GM21723 (cell line): ENCODE measurements around the gene MICOS13.
A peak's percentile ranks its signal among the peaks of the same experiment; 100 is the strongest.

ENCODE experiments used
- ATAC-seq: cut with Tn5 transposase; IDR thresholded peaks from one replicate; pipeline ENCODE4 v1.9.1; 2021; ENCODE audit warnings: mild to moderate bottlenecking, moderate library complexity; ENCODE audit not compliant: unreplicated experiment

Gene MICOS13, protein sequence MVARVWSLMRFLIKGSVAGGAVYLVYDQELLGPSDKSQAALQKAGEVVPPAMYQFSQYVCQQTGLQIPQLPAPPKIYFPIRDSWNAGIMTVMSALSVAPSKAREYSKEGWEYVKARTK

DNA sequence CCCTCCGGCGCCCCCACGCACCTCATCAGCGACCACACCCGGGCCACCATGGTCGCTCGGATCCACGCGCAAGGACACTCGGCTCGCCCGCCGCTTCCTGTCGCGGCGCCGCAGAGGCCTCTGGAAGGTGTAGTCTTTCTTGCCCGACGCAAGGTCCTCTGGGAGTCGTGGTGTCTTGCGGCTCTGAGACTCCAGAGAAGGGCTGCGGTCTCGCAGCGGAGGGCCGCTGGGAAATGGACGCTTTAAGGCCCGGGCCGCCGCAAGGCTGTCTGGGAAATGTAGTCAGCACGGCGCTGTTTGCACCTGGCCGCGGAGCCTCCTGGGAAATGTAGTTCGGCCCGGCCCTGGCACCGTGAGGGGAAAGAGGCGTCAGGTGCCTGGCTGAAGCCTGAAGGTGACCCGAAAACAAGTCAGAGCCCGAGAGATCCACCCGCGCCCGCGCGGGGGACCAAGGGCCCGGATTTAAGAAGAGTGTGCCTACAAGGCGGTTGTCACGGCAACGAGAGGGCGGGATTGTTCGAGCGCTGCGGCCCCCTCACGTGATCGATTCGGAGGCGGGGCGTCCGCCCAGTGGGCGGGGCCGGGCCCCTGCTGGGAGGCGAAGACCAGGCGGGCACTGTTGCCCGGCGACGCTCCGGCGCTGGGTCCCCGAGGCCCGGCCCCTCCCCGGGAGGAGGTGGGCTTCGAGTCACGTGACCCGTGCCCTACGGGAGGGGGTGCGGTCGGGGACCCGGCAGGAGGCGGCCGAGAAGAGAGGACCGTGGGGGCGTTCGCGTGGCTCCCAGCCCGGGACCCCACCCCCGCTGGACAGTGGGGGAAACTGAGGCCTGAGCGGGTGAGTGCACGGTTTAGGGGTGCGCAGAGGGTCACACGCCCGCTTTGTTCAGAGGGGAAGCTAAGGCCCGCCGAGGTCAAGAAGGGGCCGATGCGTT, at the start of gene MICOS13, which contains the start of gene HSD11B1L:
MICOS13 (minus strand) TSS at position 80 of the 932 bp plus-strand sequence; CDS start at position 50, 30 bp downstream.
HSD11B1L (plus strand) TSS at position 591 of the 932 bp plus-strand sequence. CDS start 3,806 bp downstream, outside the sequence.
- ATAC-seq, result peak; percentile 86

DNA sequence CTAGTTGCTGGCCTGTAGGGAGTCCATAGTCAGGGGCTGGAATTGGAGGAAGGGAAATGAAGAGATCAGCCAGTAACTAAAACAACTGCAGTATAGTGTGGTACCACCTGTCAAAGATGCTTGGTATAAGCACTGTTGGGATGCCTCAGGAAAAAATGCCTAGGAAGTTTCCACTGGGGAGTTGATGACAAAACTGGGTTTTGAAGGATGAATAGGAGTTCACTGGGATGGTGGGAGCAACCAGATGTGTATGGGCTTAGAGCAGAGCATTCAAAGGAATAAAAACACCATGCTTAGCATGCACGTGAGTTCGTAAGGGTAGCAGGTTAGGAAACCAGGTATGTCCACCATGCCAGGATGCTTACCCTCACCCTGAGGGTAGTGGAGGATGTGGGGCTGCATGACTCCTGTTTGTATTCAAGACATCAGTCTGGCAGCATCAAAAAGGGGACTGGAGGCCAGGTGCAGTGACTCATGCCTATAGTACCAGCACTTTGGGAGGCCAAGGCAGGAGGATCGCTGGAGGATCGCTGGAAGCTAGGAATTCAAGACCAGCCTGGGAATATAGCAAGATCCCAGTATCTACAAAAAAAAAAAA, 47.2 kb upstream of the MICOS13 start:
- ATAC-seq, result no peak

DNA sequence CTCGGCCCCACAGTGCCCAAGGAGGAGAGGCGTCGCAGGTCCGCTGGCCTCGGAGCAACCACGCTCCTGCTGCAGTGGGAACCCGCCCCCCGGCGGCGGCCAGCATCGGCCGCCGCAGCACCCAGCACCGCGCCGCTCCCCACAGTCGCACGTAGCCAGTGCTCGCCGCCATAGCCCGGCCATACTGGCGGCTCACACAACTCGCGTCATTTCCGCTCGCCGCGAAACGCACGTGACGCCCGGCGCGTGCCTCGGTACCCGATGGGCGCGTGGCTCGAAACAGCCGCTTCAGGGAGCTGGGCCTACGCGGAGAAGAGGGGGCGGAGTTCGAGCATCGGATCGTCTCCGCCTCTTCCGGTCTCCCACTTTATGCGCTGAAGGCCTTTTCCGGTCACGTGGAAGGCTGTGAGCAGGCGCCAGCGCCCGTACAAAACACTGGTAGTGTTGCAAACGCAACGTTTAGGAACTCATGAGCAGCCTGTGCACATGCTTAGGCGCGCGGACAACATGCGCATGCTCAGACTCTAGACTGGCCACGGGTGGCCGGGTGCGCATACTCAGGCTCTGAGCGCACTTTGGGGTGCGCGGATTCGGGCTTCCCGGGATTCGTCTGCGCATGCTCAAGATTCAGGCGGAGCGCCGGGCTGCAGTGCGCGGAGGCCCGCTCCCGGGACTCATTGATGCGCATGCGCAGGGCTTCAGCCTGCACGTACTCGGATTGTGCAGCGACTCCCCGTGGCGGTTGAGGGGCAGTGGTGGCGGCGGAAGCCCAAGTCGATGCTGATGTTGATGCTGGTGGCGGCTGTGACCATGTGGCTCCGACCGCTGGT, 39.9 kb upstream of the MICOS13 start, which contains the start of the genes CATSPERD and LONP1:
CATSPERD (plus strand) TSS at position 677 of the 830 bp plus-strand sequence; CDS start at position 778, 101 bp downstream.
LONP1 (minus strand) TSS at position 186 of the 830 bp plus-strand sequence; CDS start at position 172, 14 bp downstream.
- peak; percentile 85 for ATAC-seq

DNA sequence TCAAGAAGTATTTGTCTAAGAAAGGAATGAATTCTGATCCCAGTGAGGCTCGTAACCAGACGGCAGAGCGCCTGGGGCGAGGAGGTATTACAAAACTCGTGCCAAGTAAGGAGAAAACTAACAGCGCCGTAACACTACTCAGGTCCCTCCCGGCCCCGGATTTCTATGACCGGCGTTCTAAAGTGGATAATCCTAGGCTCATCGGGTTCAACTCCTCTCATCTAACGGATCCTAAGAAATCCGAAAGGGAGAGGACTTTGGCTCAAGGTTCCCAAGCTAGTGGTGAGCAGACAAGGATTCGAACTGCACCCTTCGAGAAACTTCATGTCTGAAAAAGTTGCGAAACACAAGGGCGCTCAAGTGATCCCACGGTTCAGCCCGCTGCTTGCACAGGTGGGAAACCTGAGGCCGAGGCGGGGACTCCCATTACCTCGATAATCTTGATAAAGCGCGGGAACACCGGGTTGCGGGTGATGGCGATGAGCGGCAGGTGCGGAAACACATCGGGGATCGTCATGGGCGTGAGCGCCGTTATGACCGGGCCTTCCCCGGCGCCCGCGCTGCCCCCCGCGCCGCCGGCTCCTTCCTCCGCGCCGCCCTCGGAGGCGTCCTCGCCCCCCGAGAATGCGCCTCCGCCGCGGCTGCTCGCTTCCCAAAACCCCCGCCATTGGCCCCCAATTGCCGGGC, 39.1 kb upstream of the MICOS13 start:
- ATAC-seq, result peak; percentile 9

DNA sequence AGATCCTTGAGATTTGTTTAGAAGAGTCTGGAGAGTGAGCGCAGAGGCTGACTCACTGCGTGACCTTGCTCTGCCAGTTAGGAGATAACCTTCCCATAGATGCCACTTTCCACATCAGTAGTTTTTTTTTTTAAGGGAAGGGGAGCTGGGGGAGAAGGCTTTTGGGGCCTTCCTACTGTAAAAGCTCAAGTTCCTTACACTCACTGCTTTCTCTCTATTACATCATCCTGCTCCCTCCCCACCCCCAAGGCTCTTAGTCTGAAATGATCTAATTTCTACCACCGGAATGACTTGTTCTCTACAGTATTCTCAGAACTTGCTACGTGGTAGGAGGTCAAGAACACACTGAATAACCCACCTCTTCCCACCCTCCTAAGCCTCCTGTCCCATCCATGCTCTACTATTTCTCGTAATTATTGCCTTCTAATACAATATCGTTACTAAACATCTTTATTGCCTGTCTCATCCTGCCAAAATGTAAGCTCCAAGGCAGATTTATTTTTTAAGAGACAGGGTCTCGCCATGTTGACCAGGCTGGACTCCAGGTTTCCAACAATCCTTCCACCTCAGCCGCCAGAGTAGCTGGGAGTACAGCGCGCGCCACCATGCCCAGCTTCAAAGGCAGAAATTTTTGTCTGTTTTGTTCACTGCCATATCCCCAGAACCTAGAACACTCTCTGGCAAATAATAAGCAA, 38.4 kb upstream of the MICOS13 start:
- no peak for ATAC-seq

DNA sequence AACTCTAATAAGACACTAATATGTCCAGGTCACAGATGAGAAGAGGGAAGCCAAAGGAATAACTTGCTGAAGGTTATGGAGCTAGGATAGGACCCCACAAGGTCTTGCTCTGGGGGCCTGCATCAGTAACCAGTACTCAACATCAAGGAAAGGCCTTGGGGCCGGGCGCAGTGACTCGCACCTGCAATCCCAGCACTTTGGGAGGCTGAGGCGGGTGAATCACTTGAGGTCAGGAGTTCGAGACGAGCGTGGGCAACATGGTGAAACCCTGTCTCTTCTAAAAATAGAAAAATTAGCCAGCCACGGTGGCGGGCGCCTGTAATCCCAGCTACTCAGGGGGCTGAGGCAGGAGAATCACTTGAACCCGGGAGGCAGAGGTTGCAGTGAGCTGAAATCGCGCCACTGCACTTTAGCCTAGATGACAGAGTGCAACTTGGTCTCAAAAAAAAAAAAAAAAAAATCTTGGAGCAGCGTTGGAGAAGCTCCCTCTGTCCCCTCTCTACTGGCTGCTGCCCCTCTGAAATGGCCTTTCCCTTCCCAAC, 37.8 kb upstream of the MICOS13 start:
- no peak for ATAC-seq

DNA sequence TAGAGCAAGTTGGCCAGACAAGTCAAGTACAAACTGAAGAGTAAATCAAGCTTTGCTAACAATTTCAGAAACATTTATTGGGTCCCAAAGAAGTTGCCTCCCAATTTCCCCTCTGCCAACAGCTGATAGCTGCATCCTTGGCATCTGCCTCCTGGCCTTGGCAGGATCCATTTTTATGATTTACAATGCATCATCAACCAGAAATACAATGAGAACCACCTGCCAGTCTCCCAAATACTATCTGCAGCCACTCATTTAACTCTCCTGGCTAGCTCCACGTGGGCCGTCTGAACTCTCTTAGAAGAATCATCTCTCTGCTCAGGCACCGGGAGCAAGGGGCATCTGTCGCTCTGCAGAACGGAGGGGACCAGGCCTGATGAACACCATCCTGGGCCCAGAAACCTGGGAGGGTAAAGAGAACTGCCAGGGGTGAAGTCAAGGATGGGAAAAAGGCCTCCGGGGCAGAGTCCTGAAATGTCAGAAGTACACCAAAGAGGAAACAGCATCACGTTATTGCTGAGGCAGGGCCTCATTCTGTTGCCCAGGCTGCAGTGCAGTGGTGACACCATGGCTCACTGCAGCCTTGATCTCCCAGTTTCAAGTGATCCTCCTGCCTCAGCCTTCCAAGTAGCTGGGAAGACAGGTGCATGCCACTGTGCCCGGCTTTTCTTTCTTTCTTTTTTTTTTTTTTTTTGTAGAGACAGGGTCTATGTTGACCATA, 37.1 kb upstream of the MICOS13 start:
- no peak for ATAC-seq

DNA sequence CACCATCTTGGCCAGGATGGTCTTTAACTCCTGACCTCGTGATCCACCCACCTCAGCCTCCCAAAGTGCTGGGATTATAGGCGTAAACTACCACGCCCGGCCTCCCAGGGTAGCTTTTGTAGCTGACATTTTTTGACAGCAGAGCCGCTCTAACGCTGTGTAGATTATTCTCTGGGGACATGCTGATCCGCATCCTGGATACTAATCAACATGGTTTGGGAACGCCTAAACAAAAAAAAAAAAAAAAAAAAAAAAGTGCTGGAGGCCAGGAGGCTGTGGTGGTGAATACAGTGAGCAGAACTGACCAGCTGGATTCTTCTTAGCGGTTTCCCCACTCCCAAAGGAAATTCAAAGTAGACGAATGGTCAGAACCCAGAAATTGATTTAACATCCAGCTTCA, 34.5 kb upstream of the MICOS13 start:
- no peak for ATAC-seq

DNA sequence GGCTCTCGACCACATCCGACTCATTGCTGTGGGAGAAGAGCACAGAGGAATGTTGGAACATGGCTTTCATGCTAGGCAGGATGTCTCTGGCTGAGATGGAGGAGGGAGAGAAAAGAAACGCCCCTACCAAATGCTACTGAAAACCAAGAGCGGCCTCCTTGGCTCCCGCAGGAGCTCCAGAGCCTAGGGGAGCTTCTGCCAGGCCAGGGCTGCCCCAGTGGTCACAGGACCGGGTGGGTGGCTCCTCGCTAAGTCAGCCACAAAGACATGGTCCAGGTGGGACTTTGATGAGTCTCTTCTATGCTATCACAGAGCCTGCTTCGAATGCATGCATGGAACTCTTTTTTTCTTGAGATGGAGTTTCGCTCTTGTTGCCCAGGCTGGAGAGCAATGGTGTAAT, 32.9 kb upstream of the MICOS13 start:
- ATAC-seq, result no peak

DNA sequence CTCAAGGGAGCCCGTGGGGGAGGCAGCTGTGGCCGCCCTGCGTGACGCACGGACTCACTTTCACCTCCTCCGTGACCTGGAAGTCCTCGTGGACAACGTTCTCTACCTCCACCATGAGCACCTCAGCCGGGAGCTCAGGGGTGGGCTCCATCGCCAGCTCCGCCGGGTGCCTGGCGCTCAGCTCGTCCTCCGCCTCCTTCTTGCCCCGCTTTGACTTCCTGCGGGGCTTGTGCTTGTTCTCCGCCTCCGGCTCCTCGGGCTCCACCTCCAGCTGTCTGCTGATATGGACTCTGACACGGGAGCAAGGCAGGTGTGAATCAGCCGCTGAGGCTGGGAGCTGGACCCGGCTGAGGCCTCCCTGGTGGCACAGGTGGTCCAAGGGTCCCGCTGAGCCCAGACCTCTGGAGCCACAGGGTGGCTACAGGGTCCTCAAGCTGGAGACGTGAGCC, 31.4 kb upstream of the MICOS13 start:
- no peak for ATAC-seq

DNA sequence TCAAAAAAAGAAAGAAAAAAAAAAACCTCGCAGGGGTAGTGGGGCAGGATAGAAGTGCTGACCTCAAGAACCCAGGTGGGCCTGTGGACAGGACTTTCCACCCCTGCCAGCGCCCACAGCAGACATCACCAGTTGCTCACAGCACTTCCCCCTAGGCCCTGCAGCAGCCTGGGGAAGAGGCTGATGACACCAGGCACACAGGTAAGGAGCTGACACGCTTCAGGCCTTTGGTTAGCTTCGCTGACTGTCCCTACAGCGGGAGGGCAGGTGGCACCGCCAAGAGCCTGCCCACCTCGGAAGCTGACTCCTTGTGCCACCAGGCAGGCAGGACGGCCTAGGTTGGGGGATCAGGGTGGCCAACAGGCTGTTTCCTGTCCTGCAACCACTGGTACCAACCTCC, 30.7 kb upstream of the MICOS13 start:
- ATAC-seq, result no peak

DNA sequence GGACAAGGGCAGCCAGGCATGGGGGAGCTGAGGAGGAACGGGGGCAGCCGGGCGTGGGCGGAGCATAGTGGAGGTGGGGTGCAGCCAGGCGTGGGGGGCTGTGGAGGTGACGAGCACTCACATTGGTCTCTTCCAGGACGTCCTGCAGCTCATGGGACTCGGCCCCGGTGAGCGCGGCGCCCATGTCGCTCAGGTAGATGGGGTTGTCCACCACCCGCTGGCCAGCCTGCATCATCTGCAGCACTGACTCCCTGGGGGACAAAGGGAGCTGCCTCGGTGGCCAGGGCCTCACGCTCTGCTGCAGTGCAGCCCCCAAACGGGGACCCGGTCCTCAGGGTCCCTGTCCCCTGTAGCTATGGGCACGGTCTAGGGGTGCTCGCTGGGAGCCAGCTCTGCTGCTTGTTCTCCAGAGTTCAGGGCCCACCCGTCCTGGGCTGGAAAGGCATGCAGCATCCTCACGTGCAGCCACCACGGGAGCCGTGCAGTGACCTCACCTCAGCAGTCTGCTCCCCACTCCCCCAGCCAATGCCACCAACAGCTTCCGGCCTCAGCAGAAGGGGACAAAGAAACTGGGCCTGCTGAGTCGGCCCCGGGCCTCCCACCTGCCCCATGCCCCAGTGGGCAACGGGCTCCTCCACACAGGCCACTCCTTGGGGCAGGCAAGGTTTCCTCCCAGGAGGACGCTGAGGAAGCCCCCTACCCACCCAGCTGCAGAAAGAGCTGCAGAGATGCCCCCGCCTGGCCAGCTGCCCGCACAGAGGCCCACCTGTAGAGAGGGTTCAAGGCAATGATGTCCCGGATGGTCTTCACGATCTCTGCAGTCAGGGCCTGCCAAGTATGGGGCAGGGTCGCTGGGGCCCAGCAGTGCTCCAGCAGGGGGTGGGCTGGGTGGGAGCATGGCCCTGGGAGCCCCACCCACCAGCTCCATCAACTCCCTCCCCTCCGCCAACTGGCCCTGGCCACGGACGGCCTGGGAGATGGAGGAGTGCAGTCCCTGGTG, 27.6 kb upstream of the MICOS13 start:
- ATAC-seq, result no peak

DNA sequence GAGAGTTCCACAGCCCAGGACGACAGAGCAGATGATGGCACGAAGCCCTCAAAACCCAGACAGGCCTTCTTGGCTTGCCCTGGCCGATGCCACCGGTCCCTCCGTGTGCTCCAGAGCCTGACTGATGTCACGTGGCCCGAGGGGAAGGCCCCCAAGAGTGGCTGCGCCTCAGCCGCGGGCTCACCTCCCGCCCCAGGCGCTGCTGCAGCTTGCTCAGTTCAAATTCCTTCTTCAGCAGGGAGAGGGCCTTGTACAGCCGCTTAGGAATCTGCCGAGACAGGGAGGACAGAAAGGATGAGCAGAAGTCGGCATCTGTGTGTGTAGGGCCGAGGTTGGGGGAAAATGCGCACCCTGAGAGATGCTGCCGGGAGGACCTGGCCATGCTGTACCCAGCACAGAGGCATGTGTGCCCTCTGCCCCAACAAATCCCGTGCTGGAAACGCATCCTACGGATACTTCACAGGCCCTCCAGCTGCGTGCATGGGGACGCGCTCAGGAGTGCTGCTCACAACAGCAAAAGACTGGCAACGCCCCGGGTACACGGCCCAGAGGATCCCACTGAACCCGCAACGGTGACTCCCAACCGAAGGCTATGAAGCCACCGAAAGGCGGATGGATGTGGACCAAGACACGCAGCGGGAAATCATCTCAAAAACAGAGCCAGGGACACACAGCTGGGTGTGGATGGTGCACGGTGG, 26.7 kb upstream of the MICOS13 start:
- no peak for ATAC-seq

DNA sequence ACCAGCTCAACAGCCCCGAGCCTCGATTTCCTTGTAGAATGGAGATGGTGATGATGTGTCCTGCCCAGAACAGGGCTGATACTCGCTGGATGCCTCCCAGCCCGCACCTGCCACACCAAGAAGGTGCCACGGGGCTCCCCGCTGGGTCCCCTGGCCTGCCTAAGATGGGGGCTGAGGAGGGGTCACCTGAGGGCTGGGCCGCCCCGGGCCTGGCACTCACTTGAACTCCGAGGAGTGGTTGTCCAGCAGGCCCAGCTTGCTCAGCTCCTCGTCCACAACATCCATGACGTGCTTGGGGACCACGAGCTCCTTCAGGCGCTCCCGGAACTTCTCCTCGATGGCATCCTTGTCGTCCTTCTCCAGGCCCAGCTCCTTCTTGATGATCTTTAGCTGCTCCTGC, 25.2 kb upstream of the MICOS13 start:
- ATAC-seq, result no peak

DNA sequence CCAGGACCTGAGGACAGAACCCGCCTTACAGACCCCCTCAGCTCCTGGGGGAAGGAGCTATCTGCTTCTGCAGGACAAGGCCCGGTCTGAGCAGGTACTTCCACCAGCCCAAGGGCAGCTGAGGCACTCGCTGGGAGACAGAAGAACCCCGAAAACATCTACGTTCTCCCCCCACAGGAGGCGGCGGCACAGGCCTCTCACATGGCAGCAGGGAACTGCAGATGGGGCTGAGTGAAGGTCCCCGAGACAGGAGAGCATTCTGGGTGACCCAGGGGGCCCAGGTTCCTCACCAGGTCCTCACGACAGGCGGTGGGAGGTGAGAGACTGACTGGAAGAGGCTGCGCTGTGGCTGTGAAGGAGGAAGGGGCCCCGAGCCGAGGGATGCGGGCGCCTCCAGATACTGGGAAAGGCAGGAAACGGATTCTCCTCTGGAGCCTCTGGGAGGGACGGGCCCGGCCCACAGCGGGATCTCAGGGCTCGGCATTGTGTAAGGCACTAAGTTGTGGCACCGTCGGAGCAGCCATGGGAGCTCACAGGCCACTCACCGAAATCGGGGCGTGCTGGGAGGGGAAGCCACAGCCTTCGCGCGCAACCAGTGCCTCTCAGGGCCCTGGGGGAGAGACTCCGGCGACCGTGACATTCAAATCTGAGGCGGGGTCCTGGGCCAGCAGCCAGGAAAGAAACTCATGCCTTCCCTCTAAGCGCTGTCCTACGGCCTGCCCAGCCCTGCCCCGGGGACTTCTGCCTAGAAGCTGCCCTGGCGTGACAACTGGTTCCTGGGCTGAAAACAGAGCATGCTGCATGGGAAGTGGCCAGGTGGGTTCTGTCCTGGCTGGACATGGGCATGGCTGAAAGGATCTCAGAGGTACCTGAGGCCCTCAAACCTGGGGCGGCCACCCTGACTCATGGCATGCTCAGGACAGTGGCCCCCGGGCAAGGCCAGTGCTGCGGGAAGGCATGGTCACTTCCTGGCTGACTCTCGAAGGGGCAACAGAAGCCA, 23.8 kb upstream of the MICOS13 start:
- no peak for ATAC-seq
